ENCODE measurements around the gene PYGM.

DNA sequence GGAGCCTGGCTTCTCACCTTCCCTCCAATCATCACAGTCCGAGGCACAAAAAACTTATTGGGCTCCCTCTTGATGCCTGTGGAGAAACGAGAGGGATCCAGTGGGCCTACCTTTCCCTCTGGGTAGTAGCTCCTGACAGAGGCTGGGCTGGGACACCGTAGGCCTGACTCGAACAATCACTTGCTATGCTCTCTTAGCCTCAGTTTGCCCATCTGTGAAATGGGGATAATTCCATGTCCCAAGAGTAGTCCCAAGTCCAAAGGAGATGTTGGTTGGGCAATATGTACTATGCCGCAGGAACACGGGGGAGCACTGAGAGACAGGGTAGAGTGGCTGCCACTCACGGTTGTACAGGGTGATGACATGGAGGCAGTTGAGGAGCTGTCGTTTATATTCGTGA, 8.2 kb downstream of the PYGM start:
- TF ChIP-seq, protein P1, sequence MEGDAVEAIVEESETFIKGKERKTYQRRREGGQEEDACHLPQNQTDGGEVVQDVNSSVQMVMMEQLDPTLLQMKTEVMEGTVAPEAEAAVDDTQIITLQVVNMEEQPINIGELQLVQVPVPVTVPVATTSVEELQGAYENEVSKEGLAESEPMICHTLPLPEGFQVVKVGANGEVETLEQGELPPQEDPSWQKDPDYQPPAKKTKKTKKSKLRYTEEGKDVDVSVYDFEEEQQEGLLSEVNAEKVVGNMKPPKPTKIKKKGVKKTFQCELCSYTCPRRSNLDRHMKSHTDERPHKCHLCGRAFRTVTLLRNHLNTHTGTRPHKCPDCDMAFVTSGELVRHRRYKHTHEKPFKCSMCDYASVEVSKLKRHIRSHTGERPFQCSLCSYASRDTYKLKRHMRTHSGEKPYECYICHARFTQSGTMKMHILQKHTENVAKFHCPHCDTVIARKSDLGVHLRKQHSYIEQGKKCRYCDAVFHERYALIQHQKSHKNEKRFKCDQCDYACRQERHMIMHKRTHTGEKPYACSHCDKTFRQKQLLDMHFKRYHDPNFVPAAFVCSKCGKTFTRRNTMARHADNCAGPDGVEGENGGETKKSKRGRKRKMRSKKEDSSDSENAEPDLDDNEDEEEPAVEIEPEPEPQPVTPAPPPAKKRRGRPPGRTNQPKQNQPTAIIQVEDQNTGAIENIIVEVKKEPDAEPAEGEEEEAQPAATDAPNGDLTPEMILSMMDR (conservative IDR thresholded peaks at IDR 0.05): no peak
- no peak for TF ChIP-seq ZFX (IDR thresholded peaks at IDR 0.05)
